Thoracic aorta endothelial cell (primary cell): ENCODE measurements around the gene SRPK1. TPM values are rescaled to one million over a fixed set of nuclear protein-coding genes. Genes with fewer than 3 reads are reported as not detected.

Source experiments
- total RNA-seq: library from RNA; depleted of rRNA; stranded (reverse); fragments of >200 nt; gene quantifications from 2 replicates; pipeline ENCODE4 v1.2.3, GENCODE V29; 2012

The SRPK1 gene
- 138 and 187 TPM in 2 replicates for total RNA-seq

GRCh38 chr6:35920793-35921732 lies at the start of gene SRPK1:
Gene SRPK1 (minus strand): TSS chr6:35921098. CDS start chr6:35921056, 42 bp downstream.

DNA sequence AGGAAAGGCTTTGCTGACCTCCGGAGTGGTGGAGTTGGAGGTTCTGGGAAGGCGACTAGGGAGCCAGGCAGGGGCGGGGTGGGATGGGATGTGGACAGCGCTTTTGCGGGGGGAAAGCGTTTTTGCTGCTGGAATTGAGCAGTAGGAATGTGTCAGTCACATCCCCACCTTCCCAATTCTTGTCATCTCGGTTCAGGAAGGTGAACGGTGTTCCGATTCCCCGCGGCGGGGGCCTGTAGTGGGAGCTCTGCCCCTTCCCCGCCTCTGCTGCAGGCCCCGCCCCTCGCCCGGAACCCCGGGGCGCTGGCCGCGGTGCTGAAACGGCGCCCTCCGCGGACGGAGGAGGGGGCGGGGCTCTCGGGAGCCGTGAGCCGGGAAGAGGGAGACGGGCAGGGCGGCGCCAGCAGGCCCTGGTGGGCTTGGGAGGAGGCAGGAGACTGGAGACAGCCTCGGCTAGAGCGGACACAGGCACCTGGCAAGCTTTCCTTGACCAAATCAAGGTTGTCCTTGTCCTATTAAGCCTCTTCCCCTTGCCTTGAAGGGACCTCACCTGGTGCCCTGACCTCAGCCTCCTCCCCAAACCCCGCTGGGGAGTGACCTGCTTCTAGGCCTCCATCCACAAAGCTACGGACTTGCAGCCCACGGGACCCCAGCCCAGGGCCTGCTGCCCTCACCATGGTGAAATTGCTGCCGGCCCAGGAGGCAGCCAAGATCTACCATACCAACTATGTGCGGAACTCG lies 115.7 kb downstream of the SRPK1 start, which contains the start of gene LHFPL5:
Gene LHFPL5 (plus strand): TSS at position 357 of the 741 bp plus-strand sequence. CDS start 319 bp downstream, at position 676.

Other genes with a start within 250 kb of the SRPK1 start
- gene FKBP5, start 232.2 kb downstream of the SRPK1 start, total RNA-seq = 48.0 and 64.5 TPM in 2 replicates
- 0.13 TPM in 1 of 2 replicates, not detected in the other for gene ARMC12, start 184.1 kb downstream of the SRPK1 start, total RNA-seq
- not detected in 2 replicates for gene CLPSL2, start 144.5 kb downstream of the SRPK1 start, total RNA-seq
- gene CLPSL1, start 140.1 kb downstream of the SRPK1 start, total RNA-seq = not detected in 2 replicates
- not detected in 2 replicates for gene CLPS, start 123.8 kb downstream of the SRPK1 start, total RNA-seq
- not detected in 2 replicates for gene LHFPL5, start 115.7 kb downstream of the SRPK1 start, total RNA-seq
- gene SLC26A8, start 103.5 kb upstream of the SRPK1 start, total RNA-seq = under 0.01 TPM in 2 replicates
- 111 and 129 TPM in 2 replicates for gene MAPK14, start 106.7 kb upstream of the SRPK1 start, total RNA-seq
- gene MAPK13, start 209.4 kb upstream of the SRPK1 start, total RNA-seq = 1.5 and 1.9 TPM in 2 replicates